Measurements from ENCODE around the gene CLDN9.
A peak's percentile ranks its signal among the peaks of the same experiment; 100 is the strongest.

Gene CLDN9

GRCh38 chr16:3020604-3021448 lies 8.1 kb downstream of the CLDN9 start:
- no peak for DNase-seq

- DNase-seq: peak; percentile 14
Measured at GRCh38 chr16:3021449-3022207, 8.9 kb downstream of the CLDN9 start.

GRCh38 chr16:3022208-3022683 lies 9.5 kb downstream of the CLDN9 start:
- no peak for DNase-seq

- DNase-seq: no peak
Measured at GRCh38 chr16:3022684-3023414, 10.1 kb downstream of the CLDN9 start.

DNA sequence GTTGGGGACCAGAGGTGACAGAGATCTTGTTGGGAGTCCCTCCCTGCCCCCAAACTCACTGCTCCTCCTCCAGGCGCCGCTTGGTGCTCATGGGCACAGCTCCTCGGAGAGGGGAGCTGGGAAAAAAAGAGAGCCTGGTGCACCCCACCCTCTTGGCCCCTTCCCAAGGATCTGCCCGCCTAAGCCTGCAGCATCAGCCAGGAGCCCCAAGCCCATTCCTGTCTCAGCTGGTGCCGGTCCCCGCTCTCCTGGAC lies 10.6 kb downstream of the CLDN9 start:
- DNase-seq: no peak

GRCh38 chr16:3023669-3024478 lies 11.2 kb downstream of the CLDN9 start, which contains the start of the genes HCFC1R1 and THOC6:
Gene HCFC1R1, minus strand, starts transcription at chr16:3023942. Its CDS starts 1 bp downstream, at chr16:3023941.
Gene THOC6, plus strand, starts transcription at chr16:3024035. Its CDS starts 292 bp downstream, at chr16:3024327.
- peak; percentile 74 for DNase-seq

GRCh38 chr16:3025032-3026002 lies 12.6 kb downstream of the CLDN9 start:
- no peak for DNase-seq

DNA sequence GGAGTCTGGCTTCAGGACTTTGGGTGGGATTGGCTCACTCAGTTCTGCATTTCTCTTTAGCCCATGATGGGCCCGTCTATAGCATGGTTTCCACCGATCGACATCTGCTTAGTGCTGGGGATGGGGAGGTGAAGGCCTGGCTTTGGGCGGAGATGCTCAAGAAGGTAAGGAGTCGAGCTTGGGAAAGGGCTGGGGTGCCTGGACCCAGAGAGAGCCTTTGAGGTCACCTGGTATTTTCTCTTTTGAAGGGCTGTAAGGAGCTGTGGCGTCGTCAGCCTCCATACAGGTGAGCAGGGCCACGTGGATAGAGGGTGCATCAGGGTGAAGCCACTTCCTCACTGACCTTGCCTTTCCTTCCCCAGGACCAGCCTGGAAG lies 13.3 kb downstream of the CLDN9 start:
- DNase-seq: no peak

GRCh38 chr16:3026609-3027488 lies 14.1 kb downstream of the CLDN9 start:
- DNase-seq: no peak

- DNase-seq: no peak
Measured at GRCh38 chr16:3027489-3027795, 14.7 kb downstream of the CLDN9 start.

DNA sequence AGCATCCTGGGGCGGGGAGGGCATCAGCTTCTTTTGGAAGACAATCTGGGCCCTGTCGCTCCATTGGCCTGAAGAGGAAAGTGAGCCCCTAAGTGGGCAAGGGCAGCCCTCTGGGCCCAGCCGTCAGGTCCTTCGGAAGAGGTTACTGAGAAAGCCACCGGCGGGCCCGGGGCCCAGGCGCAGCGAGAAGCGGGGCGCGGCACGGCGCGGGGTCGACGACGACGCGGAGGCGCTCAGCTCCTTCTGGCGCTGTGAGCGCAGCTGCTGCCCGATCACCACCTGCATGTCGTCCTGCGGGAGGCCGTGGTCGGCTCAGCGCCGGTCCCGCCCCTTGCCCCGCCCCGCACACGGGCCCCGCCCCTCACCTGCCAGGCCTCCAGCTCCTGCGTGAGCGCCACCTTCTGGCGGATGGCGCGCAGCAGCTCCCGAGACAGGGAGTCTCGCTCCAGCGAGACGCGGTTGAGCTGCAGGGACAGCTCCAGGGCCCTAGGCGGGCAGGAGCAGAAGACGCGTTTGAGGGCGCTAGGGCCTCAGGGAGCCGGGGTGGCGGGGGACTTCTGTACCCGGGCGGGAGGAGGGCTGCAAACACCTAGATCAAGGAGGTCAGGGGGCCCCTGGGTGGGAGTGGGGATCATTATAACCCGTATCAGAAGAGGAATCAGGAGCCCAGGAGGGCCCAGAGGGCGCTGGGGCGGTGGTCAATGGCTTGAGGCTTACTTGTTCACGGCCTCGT lies 15.4 kb downstream of the CLDN9 start:
- peak; percentile 48 for DNase-seq

- DNase-seq: no peak
Measured at GRCh38 chr16:3028716-3029319, 16.1 kb downstream of the CLDN9 start.

- no peak for DNase-seq
Measured at GRCh38 chr16:3029491-3030221, 16.9 kb downstream of the CLDN9 start.

DNA sequence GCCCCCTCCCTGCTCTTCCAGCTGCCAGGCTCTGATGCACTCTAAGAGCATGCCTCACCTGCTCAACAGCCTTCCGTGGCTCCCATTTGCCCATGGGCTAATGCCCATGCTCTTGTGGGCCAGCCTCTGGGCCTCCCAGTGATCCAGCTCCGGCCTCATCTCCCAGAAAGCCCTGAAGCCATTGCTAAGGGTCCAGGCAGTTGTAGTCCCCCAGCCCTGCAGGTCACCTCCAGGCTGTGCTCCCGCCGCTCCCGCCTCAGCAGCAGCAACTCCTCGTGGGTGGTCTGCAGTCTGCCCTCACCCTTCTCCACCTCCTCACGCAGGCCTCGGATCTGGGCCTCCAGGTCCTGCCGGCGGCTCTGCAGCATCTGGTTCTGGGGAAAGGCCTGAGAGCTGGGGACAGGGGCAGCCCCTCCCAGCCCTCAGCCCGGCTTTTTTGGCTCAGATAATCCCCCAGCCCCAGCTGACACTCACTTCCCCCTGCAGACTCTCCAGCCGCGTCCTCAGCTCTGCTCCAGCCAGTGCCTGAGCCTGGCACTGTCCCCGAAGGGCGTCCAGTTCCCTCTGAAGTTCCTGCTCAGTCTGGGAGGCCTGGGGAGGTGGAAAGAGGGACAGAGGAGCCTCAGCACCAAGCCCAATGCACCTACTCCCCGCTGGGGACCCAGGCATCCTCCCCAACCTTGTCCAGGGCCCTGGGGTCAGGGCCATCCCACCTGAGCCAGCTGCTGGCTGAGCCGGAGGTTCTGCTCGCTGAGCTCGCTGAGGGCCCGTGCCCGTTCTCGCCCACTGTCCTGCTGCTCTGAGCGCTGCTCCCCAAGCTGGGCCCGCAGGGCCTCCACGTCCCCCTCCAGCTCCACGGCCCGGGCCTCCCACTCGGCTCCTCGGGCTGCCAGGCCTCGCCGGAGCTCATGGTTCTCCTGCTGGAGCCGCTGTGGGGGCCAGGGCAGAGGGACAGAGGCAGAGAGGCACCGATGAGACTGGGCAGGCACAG lies 17.8 kb downstream of the CLDN9 start:
- DNase-seq: no peak

DNA sequence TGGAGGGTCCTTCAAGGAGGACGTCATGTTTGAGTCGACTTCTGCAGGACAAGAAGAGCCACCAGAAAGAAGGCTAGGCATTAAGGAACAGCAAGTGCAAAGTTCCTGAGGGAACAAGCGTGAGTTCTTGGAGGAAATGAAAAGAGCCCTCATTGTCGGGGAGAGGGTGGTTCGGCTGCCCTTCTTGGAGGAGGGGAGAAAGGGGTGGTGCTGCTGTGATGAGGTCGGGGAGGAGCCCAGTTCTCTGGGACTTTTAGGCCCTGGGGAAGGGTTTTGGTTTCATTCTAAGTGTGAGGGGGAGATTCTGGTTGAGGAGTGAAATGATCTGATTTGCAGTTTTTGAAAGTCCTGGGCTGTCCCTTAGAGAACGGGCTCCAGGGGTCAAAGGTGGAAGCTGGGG lies 19.9 kb downstream of the CLDN9 start:
- no peak for DNase-seq

DNA sequence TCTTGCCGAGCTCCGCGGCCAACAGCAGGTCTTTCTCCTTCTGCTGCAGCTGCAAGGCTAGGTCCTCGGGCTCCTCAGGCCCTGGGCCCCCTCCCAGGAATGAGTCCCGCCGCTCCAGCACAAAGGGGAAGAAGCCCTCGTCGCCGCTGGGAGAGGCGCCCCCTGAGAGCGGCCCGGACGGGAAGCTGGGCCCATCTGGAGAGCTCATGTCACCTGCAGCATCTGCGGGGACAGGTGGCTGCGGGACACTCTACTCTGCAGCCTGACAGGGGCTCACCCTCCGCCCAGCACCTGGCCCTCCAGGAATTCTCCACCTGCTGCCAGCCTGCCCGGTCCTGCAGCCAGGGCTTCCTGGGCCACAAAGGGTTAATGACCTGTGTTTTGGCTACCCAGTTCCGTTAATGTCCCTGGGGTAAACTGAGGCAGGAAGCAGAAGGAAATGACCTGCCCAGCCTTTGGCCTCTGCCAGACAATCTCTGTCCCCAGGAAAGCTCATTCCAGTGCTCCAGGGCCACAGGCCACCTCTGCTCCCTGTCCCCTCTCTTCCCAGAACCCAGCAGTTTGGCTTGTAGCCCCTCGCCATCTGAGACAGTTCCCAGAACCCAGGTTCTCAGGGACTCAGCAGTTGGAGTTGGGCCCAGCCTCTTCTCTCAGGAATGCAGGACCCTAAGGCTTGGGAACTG lies 22.7 kb downstream of the CLDN9 start:
- DNase-seq: no peak

Data from NCI-H748 treated with DMSO at 0.1 percent for 48 hours (cell line).